IMR-90 (cell line): ENCODE measurements around the gene TXK. TPM values are rescaled to one million over a fixed set of nuclear protein-coding genes. Genes with fewer than 3 reads are reported as not detected.

Source experiments
- ATAC-seq: fragments of 200-7000 bp; cut with Tn5 transposase; 2 replicates; pipeline ENCODE4 v1.9.1; 2020; ENCODE audit warnings: low read depth, mild to moderate bottlenecking, moderate library complexity
- BruUV-seq: library from RNA; stranded (reverse); fragments of 400-500 nt; replicated peaks from 2 replicates; lab custom pipeline; 2021; lab: Mats Ljungman, UMichigan
- CTCF ChIA-PET: fragments of 300-600 bp; formaldehyde crosslinking; extraction: SDS; loops from one replicate; lab custom pipeline; 2021; ENCODE audit warnings: antibody characterized with exemption; lab: Yijun Ruan, JAX
- POLR2A ChIA-PET: fragments of 300-600 bp; sonication (Branson Sonifier 250); formaldehyde crosslinking; loops from one replicate; lab custom pipeline; 2022; ENCODE audit warnings: antibody characterized with exemption; ENCODE audit not compliant: unreplicated experiment; lab: Charles Lee
- DNase-seq: peaks from one replicate; pipeline ENCODE4 v3.0.0; 2013
- H2AFZ ChIP-seq: replicated peaks from 2 replicates; pipeline ENCODE3; 2013; ENCODE audit warnings: low read length, mild to moderate bottlenecking; ENCODE audit not compliant: poor library complexity
- H2AK5ac ChIP-seq: 2 replicates; pipeline ENCODE4 v1.6.1; 2013; ENCODE audit warnings: low read depth, low read length, inconsistent platforms
- H2AK9ac ChIP-seq: replicated peaks from 2 replicates; pipeline ENCODE3; 2013; ENCODE audit warnings: mild to moderate bottlenecking, low read depth, low read length, moderate library complexity; ENCODE audit not compliant: poor library complexity
- H2BK120ac ChIP-seq: 2 replicates; pipeline ENCODE4 v1.6.1; 2013; ENCODE audit warnings: low read depth, low read length, inconsistent platforms
- H2BK15ac ChIP-seq: 3 replicates; pipeline ENCODE4 v1.6.1; 2013; ENCODE audit warnings: low read depth, low read length, inconsistent platforms
- H2BK20ac ChIP-seq: 2 replicates; pipeline ENCODE4 v1.6.1; 2013; ENCODE audit warnings: low read depth, mild to moderate bottlenecking, inconsistent platforms, low read length, moderate library complexity
- H2BK5ac ChIP-seq: 2 replicates; pipeline ENCODE4 v1.6.1; 2013; ENCODE audit warnings: mild to moderate bottlenecking, low read depth, low read length, inconsistent platforms; ENCODE audit not compliant: poor library complexity, severe bottlenecking
- H3K14ac ChIP-seq: replicated peaks from 2 replicates; pipeline ENCODE4 v1.6.1; 2013; ENCODE audit warnings: low read depth, low read length, inconsistent platforms
- H3K18ac ChIP-seq: 2 replicates; pipeline ENCODE4 v1.6.1; 2013; ENCODE audit warnings: low read depth, low read length, control low read depth
- H3K23ac ChIP-seq: 2 replicates; pipeline ENCODE4 v1.6.1; 2013; ENCODE audit warnings: low read depth, low read length, inconsistent platforms
- H3K27ac ChIP-seq: 2 replicates; pipeline ENCODE4 v1.5.1; 2013; ENCODE audit warnings: mild to moderate bottlenecking, control low read depth, low read length; ENCODE audit not compliant: insufficient read depth
- H3K27me3 ChIP-seq: 2 replicates; pipeline ENCODE4 v1.6.1; 2013; ENCODE audit warnings: low read length; ENCODE audit not compliant: control insufficient read depth, insufficient read depth
- H3K36me3 ChIP-seq: 2 replicates; pipeline ENCODE4 v1.6.1; 2013; ENCODE audit warnings: low read length, mixed read lengths; ENCODE audit not compliant: control insufficient read depth, insufficient read depth
- H3K4ac ChIP-seq: 2 replicates; pipeline ENCODE4 v1.6.1; 2013; ENCODE audit warnings: low read depth, low read length, inconsistent platforms
- H3K4me1 ChIP-seq: 2 replicates; pipeline ENCODE4 v1.6.1; 2013; ENCODE audit warnings: low read length, mixed read lengths; ENCODE audit not compliant: control insufficient read depth, insufficient read depth
- H3K4me2 ChIP-seq: 2 replicates; pipeline ENCODE4 v1.6.1; 2013; ENCODE audit warnings: low read depth, mild to moderate bottlenecking, control low read depth, low read length, moderate library complexity
- H3K4me3 ChIP-seq: 2 replicates; pipeline ENCODE4 v1.5.1; 2013; ENCODE audit warnings: low read depth, mild to moderate bottlenecking, control low read depth, low read length, moderate library complexity; ENCODE audit not compliant: insufficient read depth
- H3K56ac ChIP-seq: 2 replicates; pipeline ENCODE4 v1.6.1; 2013; ENCODE audit warnings: low read length, inconsistent platforms; ENCODE audit not compliant: insufficient read depth; ENCODE audit errors: extremely low read depth
- H3K79me1 ChIP-seq, 2 experiments: 2 replicates each; pipeline ENCODE4 v1.6.1; 2013; ENCODE audit warnings: low read length in 2 of 2, inconsistent platforms in 1 of 2, low read depth in 1 of 2
- H3K9ac ChIP-seq: 2 replicates; pipeline ENCODE4 v1.6.1; 2013; ENCODE audit warnings: low read depth, low read length, control low read depth
- H3K9me1 ChIP-seq: 2 replicates; pipeline ENCODE4 v1.6.1; 2013; ENCODE audit warnings: low read length, inconsistent platforms; ENCODE audit not compliant: insufficient read depth
- H3K9me3 ChIP-seq: 2 replicates; pipeline ENCODE4 v1.6.1; 2013; ENCODE audit warnings: low read length; ENCODE audit not compliant: control insufficient read depth, insufficient read depth
- H4K20me1 ChIP-seq: 2 replicates; pipeline ENCODE4 v1.6.1; 2013; ENCODE audit warnings: low read length, inconsistent platforms; ENCODE audit not compliant: insufficient read depth
- H4K5ac ChIP-seq: 2 replicates; pipeline ENCODE4 v1.6.1; 2013; ENCODE audit warnings: mild to moderate bottlenecking, low read depth, low read length, control low read depth
- H4K8ac ChIP-seq, 2 experiments: 2 replicates each; pipeline ENCODE4 v1.6.1; 2013; ENCODE audit warnings: low read depth in 2 of 2, low read length in 2 of 2, control low read depth in 1 of 2, inconsistent platforms in 1 of 2
- H4K91ac ChIP-seq: 2 replicates; pipeline ENCODE4 v1.6.1; 2013; ENCODE audit warnings: low read depth, low read length, inconsistent platforms; ENCODE audit not compliant: insufficient read depth
- BHLHE40 ChIP-seq: fragments of 150-350 bp; IDR thresholded peaks from 2 replicates; pipeline ENCODE4 v1.6.1; 2016; ENCODE audit warnings: mild to moderate bottlenecking, low read depth, low read length
- CEBPB ChIP-seq: IDR thresholded peaks from 2 replicates; pipeline ENCODE4 v1.6.1; 2012; ENCODE audit warnings: low read depth, low read length, improper control_type of control experiment
- CHD1 ChIP-seq: IDR thresholded peaks from 2 replicates; pipeline ENCODE4 v1.6.1; 2012; ENCODE audit warnings: low read depth, low read length, improper control_type of control experiment
- ELK1 ChIP-seq: fragments of 150-350 bp; IDR thresholded peaks from 2 replicates; pipeline ENCODE4 v1.6.1; 2016; ENCODE audit warnings: low read depth, mild to moderate bottlenecking, low read length, moderate library complexity, borderline replicate concordance
- FOS ChIP-seq: fragments of 150-350 bp; IDR thresholded peaks from 2 replicates; pipeline ENCODE4 v1.6.1; 2016; ENCODE audit warnings: low read depth, low read length
- MAFK ChIP-seq: IDR thresholded peaks from 2 replicates; pipeline ENCODE4 v1.6.1; 2012; ENCODE audit warnings: low read depth, low read length, improper control_type of control experiment
- MAZ ChIP-seq: IDR thresholded peaks from 2 replicates; pipeline ENCODE4 v1.6.1; 2012; ENCODE audit warnings: low read depth, mild to moderate bottlenecking, low read length, improper control_type of control experiment, moderate library complexity, borderline replicate concordance
- MXI1 ChIP-seq: IDR thresholded peaks from 2 replicates; pipeline ENCODE4 v1.6.1; 2012; ENCODE audit warnings: low read depth, mild to moderate bottlenecking, low read length, moderate library complexity, borderline replicate concordance
- NFE2L2 ChIP-seq: fragments of 150-350 bp; IDR thresholded peaks from 2 replicates; pipeline ENCODE4 v1.6.1; 2016; ENCODE audit warnings: low read depth, mild to moderate bottlenecking, low read length
- POLR2A ChIP-seq: IDR thresholded peaks from 2 replicates; pipeline ENCODE4 v1.6.1; 2012; ENCODE audit warnings: mild to moderate bottlenecking, low read depth, low read length
- RAD21 ChIP-seq: IDR thresholded peaks from 2 replicates; pipeline ENCODE4 v1.6.1; 2012; ENCODE audit warnings: low read length, improper control_type of control experiment
- RFX5 ChIP-seq: IDR thresholded peaks from 2 replicates; pipeline ENCODE4 v1.8.0; 2012; ENCODE audit warnings: low read depth, mild to moderate bottlenecking, low read length, moderate library complexity
- SMC3 ChIP-seq: fragments of 150-350 bp; IDR thresholded peaks from 2 replicates; pipeline ENCODE4 v1.6.1; 2016; ENCODE audit warnings: low read depth, mild to moderate bottlenecking, antibody characterized with exemption, low read length, moderate library complexity
- USF2 ChIP-seq: fragments of 150-350 bp; IDR thresholded peaks from 2 replicates; pipeline ENCODE4 v1.6.1; 2017; ENCODE audit warnings: mild to moderate bottlenecking, antibody characterized with exemption, low read length, low read depth
- WGBS, 2 experiments: methylation state at CpG; one replicate each; pipeline versions ENCODE4 v1.1.5 to v1.1.7; 2013; ENCODE audit warnings: missing lambda C conversion rate in 2 of 2; ENCODE audit not compliant: insufficient read length in 1 of 2; ENCODE audit errors: extremely low coverage in 2 of 2; 5-methylcytosine and 5-hydroxymethylcytosine counted together
- dilution Hi-C: fragments of 300-500 bp; cut with HindIII; formaldehyde crosslinking; loops from one replicate; pipeline ENCODE4 v1.14.3; 2018; ENCODE audit warnings: low sequenced_read_pairs; ENCODE audit not compliant: unreplicated experiment
- in situ Hi-C: fragments of 300-500 bp; cut with MboI; formaldehyde crosslinking; loops from 3 replicates; pipeline ENCODE4 v1.14.3; 2019; ENCODE audit warnings: low sequenced_read_pairs, inconsistent platforms, mixed read lengths
- intact Hi-C: fragments of 100-400 bp; cut with micrococcal nuclease; formaldehyde crosslinking; loops from 2 replicates; pipeline ENCODE4 v1.10.0; 2022
- polyA plus RNA-seq, 3 experiments: library from polyadenylated mRNA; depleted of rRNA; stranded (reverse); fragments of >200 nt; gene quantifications; 2 replicates each; pipeline ENCODE4 v1.2.3, GENCODE V29; 2012; ENCODE audit warnings: low replicate concordance in 1 of 3
- total RNA-seq: library from RNA; depleted of rRNA; stranded (reverse); fragments of >200 nt; gene quantifications from 2 replicates; pipeline ENCODE4 v1.2.3, GENCODE V29; 2012

TXK gene
- total and polyA plus RNA-seq, 2 of the 4 experiments (the other 2 are of a cell fraction) = not detected

- in situ Hi-C loops (no loop called here), dilution Hi-C loops (no loop called here), intact Hi-C loops (no loop called here)
- no peak overlapping the region for H3K23ac ChIP-seq
- no peak overlapping the region for H2BK120ac ChIP-seq
- H3K36me3 ChIP-seq = no peaks in the 10 kb centered on the region
- no peak for TF ChIP-seq SMC3
- TF ChIP-seq ELK1 = no peak
- no peak for TF ChIP-seq BHLHE40
- no peak for TF ChIP-seq RAD21
- no peak for TF ChIP-seq MAFK
- TF ChIP-seq CHD1 = no peak
- TF ChIP-seq MAZ = no peak
- no peak for TF ChIP-seq POLR2A
- no peak for TF ChIP-seq FOS
- no peak for TF ChIP-seq NFE2L2
- no peak for TF ChIP-seq USF2
- no peak for TF ChIP-seq MXI1
- TF ChIP-seq RFX5 = no peak
- no peak for TF ChIP-seq CEBPB
- peaks cover 6% of the 10 kb centered on the region for H3K27me3 ChIP-seq
- H4K20me1 ChIP-seq = no peaks in the 10 kb centered on the region
- H2AK9ac ChIP-seq = no peak overlapping the region
- DNase-seq (no peak), ATAC-seq (no peak)
- H3K9me1 ChIP-seq = peaks cover 6% of the 10 kb centered on the region; the same call in 1 of the 2 replicates
- no peak overlapping the region for H4K8ac ChIP-seq
- no peak overlapping the region for H3K27ac ChIP-seq
- no peak overlapping the region for H3K18ac ChIP-seq
- H2AFZ ChIP-seq = no peak overlapping the region
- ChIA-PET POLR2A (no interaction called here), CTCF (no interaction called here)
- no peak overlapping the region for H3K4ac ChIP-seq
- 60% methylated on average over 1 of the region's 1 CpG; no CpG with 5 or more reads in 1 of the 2 experiments for WGBS, 2 experiments
- H3K56ac ChIP-seq = no peak overlapping the region
- BruUV-seq = no TSS peak
- H3K9ac ChIP-seq = no peak overlapping the region
- no peak overlapping the region for H4K5ac ChIP-seq
- no peak overlapping the region for H3K4me3 ChIP-seq
- H3K79me1 ChIP-seq = no peaks in the 10 kb centered on the region
- H2BK15ac ChIP-seq = no peak overlapping the region
- H4K91ac ChIP-seq = no peak overlapping the region
- H2BK20ac ChIP-seq = no peak overlapping the region
- no peaks in the 10 kb centered on the region for H3K9me3 ChIP-seq
- H3K4me1 ChIP-seq = peaks cover 1% of the 10 kb centered on the region; the same call in 1 of the 2 replicates
- H2AK5ac ChIP-seq = no peak overlapping the region
- H3K4me2 ChIP-seq = no peak overlapping the region
- no peak overlapping the region for H2BK5ac ChIP-seq
- H3K14ac ChIP-seq = no peak overlapping the region
These were observed 11.3 kb downstream of the TXK start for GRCh38 chr4:48122756-48123155.
